ENCODE data around the gene DMRT3.

DNA sequence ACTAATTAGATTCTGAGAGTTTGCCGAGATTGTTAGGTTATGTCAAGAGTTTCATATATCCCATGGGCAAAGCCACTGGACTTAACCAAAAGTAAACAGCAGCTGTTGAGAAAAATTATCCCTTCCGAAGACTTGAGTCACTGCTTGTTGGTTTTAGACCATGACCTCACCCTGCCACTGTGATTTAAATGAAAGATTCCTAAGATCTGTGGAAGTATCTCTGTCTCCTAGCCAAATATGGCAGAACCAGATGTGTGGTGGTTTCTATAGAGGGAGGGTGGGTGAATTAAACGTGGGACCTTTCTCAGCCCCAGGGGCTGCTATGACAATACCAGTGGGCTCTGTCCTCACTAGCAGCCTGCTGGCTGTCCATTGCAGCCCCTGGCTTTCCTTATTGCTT, 19.3 kb downstream of the DMRT3 start:
- TF ChIP-seq, protein P1, sequence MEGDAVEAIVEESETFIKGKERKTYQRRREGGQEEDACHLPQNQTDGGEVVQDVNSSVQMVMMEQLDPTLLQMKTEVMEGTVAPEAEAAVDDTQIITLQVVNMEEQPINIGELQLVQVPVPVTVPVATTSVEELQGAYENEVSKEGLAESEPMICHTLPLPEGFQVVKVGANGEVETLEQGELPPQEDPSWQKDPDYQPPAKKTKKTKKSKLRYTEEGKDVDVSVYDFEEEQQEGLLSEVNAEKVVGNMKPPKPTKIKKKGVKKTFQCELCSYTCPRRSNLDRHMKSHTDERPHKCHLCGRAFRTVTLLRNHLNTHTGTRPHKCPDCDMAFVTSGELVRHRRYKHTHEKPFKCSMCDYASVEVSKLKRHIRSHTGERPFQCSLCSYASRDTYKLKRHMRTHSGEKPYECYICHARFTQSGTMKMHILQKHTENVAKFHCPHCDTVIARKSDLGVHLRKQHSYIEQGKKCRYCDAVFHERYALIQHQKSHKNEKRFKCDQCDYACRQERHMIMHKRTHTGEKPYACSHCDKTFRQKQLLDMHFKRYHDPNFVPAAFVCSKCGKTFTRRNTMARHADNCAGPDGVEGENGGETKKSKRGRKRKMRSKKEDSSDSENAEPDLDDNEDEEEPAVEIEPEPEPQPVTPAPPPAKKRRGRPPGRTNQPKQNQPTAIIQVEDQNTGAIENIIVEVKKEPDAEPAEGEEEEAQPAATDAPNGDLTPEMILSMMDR (IDR thresholded peaks at IDR 0.05) = no peak
- TF ChIP-seq POLR2A (IDR thresholded peaks at IDR 0.05) = no peak

Data from thyroid gland (tissue), 4 donors.